ENCODE measurements around the gene ITFG2.
"Not testable (repeated sequence)": the region's sequence is repeated elsewhere in the genome, so short reads cannot be mapped to it uniquely, and the experiment has no call there.

The ITFG2 gene

GRCh38 chr12:2864198-2864597, 51.7 kb downstream of the ITFG2 start:
- no peak for DNase-seq (ENCODE audit: low spot score)

GRCh38 chr12:2868986-2869632, 56.6 kb downstream of the ITFG2 start:
- not testable (repeated sequence) for DNase-seq (ENCODE audit: low spot score)
